ENCODE measurements around the gene NCR2.

The NCR2 gene

GRCh38 chr6:41331401-41332150 is 3.8 kb upstream of the NCR2 start:
- DNase-seq, result no peak

- DNase-seq, result no peak
These were observed 3.2 kb upstream of the NCR2 start for GRCh38 chr6:41332241-41332640.

GRCh38 chr6:41332842-41333736 is 2.3 kb upstream of the NCR2 start:
- no peak for DNase-seq

DNA sequence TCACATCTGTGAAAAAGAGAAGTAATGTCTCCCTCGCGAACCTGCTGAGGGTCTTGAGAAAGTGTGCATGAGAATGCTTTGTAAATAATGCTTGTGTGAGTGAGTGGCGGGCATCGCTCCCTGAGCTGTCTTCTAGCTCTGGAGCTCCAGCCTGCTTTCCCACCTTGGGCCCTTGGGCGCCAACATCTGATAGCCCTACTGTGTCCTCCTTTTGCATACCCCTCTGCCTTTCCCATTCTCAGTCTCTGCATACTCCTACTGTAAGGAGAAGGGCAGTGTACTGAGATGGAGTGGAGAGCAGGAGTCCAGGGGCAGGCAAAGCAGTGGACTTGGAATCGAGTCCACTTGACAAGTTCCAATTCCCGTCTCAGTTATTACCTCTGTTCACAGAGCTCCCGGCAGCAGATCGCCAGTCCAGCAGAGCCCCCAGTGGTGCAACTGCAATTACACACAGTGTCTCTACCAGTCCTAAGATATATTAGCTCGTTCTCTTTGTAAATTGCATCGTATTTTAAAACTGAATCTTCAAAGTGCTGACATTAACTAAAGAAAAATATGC is 847 bp upstream of the NCR2 start:
- no peak for DNase-seq

- DNase-seq, result no peak
These were observed 535 bp downstream of the NCR2 start for GRCh38 chr6:41335943-41336342.

DNA sequence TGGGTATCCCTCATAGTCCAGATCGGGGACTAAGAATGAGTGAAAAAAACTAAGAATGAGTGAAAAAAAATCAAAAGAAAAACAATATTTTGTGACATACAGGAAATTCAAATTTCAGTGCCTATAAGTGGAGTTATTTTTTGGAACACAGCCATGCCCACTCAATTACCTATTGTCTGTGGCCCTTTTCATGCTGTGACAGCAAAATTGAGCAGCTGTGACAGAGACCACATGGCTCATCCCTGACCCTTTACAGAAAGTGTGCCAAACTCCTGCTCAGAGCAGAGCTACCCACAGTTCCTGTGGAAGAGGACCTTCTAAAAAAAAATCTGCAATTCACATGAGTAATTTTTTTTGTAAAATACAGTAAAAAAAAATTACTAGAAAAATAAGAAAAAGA is 1.4 kb downstream of the NCR2 start:
- DNase-seq, result no peak

DNA sequence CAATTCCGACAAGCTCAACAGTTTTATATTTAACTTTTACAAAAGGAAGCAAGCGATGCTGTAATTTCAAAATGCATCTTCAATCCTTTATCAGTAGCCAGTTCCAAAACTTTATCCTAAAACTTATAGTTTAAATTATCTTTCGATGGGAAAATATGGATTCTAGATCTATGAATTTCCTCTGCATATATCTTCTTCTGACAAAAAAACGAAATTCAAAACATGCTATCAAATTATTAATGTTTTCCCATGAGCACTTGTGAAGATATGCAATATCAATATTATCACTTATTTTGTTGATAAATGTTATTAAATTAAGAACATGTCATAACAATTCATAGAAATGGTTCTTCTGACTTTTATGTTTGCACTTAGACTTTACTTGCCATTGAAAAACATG is 2.3 kb downstream of the NCR2 start:
- DNase-seq, result no peak

DNA sequence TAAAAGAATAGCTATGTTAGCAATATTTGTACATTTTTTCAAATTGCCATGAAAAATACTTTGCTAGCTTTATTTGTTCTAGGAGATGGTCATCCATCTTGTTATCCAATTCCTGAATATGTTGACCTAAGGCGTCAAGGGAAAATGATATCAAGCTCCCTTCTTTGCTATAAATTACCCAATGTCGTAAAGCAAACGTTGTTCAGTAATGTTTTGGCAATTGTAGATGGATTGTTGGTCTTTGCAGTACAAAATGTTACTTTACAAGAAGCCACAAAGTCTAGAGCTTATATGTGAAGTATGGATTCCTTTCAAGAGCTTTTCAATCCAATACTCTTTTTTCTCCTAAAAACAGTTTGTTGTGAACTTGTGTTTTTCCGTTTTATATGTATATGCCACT is 3.3 kb downstream of the NCR2 start:
- no peak for DNase-seq

GRCh38 chr6:41341580-41341979 is 6.2 kb downstream of the NCR2 start:
- DNase-seq, result no peak

DNA sequence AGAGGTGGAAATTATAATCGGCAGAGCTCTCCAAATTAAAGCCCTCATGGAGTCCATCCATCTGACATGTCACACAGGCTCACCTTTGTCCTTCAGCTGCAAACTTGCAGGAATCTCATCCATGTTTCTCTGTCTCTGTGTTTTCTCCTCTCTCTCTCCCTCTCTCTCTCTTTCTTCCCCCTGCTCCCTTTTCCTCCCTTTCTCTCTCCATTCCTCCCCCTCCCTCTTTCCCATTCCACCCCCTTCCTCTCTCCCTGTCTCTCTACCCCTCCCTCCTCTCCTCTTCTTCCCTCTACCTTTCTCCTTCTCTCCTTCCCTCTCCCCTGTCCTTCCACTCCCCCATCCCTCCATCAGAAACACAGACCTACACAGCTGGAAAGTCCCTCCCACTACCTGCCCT is 6.8 kb downstream of the NCR2 start:
- no peak for DNase-seq

GRCh38 chr6:41343641-41344187 is 8.3 kb downstream of the NCR2 start:
- no peak for DNase-seq

GRCh38 chr6:41344876-41345275 is 9.5 kb downstream of the NCR2 start:
- DNase-seq, result no peak

GRCh38 chr6:41345901-41346300 is 10.5 kb downstream of the NCR2 start:
- DNase-seq, result no peak

GRCh38 chr6:41346441-41346840 is 11.0 kb downstream of the NCR2 start:
- no peak for DNase-seq

- no peak for DNase-seq
These were observed 12.1 kb downstream of the NCR2 start for GRCh38 chr6:41347378-41348050.

DNA sequence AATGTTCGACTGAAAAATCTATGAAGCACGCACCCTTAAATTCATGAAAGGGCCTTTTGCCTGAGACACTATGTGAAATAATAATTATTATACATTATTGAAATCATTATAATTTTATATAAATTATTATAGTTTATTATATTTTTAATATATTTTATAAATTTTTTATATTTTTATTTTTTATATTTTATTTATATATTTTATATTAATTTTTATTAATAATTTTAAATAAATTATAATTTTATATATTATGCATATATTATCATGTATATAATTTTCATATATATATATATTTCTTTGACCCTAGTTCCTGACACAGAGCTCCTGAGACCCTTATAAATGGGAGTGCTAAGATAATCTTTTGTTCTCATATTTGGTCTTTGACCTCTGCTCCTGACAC is 13.5 kb downstream of the NCR2 start:
- DNase-seq, result no peak

DNA sequence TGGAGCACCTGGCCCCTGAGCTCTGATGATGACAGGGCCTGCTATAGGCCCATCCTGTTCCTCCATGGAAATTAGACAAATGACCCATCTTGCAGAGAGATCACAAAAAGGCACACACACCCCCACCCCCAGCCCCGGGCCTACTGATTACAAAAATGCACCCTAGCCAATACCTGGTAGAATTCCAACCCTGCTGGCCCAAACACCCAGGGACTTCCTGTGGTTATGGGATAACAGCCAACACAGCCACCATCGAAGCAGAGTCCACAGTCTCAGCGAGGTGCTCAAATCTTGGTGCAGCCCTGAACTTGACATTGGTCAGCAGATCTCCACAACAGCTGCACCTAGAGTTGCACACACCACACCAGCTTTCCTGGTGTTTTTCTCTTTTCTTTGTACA is 17.0 kb downstream of the NCR2 start:
- no peak for DNase-seq

DNA sequence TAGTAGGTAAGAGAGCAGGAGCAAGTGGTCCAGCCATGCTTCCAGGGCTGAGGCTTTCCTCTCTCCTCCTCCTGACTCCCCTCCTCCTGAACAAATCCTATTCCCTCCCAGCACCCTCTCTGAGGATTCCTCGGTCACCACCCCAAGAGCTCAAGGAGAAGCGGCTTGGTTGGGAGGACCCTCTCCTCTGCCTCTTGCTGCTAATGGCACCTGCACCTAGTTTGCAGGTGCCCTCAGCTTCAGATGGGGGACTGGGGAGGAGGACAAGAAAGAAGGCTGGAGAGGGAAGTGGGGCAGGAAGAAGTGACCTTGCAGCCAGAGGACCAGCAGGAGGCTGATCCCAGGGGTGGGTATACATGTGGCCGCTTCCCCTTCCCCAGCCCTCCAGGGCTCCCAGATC is 17.5 kb downstream of the NCR2 start:
- no peak for DNase-seq

DNA sequence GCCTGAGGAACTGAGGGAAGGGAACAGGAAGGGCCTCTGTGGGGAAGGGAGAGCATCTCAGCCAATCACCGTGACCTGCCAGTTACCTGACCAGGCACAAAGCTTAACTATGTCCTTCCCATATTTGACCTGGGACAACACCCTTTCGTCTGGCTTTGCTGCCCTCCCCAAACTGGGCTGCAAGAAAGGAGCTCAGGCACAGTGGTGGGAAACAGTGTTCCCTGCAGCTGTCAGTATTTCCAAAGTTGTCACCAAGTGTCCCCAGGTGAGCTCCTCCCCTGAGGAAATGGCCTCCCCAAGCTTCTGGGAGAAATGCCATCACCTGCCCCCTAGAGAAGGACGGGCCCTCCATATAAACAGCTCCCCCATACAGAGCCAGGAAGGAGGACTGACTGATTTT is 17.9 kb downstream of the NCR2 start:
- DNase-seq, result no peak

GRCh38 chr6:41355952-41356351 is 20.5 kb downstream of the NCR2 start:
- DNase-seq, result no peak

- no peak for DNase-seq
These were observed 21.4 kb downstream of the NCR2 start for GRCh38 chr6:41356825-41357224.

DNA sequence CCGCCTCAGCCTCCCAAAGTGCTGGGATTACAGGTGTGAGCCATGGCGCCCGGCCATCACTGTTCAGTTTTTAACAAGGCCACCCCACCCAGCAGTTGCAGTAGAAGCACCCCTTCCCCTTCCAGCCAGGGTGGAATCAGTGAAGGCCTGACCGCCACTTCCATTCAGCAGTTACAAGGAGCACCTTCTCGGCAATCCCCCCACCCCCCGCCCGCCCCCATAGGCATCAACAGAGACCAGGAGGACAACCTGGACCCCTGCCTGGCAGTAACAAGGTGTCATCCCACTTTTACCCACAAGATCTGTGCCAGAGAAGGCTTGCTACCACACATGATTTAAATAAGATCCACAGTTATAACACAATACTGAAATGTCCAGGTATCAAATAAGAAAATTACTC is 23.1 kb downstream of the NCR2 start:
- DNase-seq, result no peak

Data from suppressor macrophage (primary cell).